Measurements from ENCODE around the gene U2AF1L4.

U2AF1L4 gene

GRCh38 chr19:35757749-35758608 lies 12.8 kb upstream of the U2AF1L4 start, which contains the start of gene PROSER3:
Gene PROSER3 (plus strand): TSS chr19:35758176. CDS start chr19:35758216, 40 bp downstream.
- peak; percentile 95 to 97 for DNase-seq (ENCODE audit: low read depth in 1 of 2, low spot score in 1 of 2)

GRCh38 chr19:35757231-35757748 lies 12.1 kb upstream of the U2AF1L4 start:
- no peak for DNase-seq (ENCODE audit: low read depth in 1 of 2, low spot score in 1 of 2)

GRCh38 chr19:35756377-35757230 lies 11.4 kb upstream of the U2AF1L4 start, which contains the start of gene HSPB6:
Gene HSPB6 (minus strand): TSS chr19:35757029. CDS start chr19:35757008, 21 bp downstream.
- no peak for DNase-seq (ENCODE audit: low read depth in 1 of 2, low spot score in 1 of 2)

- DNase-seq (ENCODE audit: low read depth in 1 of 2, low spot score in 1 of 2) = peak in 1 of 2 donors; percentile 50
These were observed 10.5 kb upstream of the U2AF1L4 start for GRCh38 chr19:35755550-35756376.

GRCh38 chr19:35755131-35755549 lies 9.9 kb upstream of the U2AF1L4 start:
- no peak for DNase-seq (ENCODE audit: low read depth in 1 of 2, low spot score in 1 of 2)

GRCh38 chr19:35754370-35755130 lies 9.3 kb upstream of the U2AF1L4 start:
- no peak for DNase-seq (ENCODE audit: low read depth in 1 of 2, low spot score in 1 of 2)

GRCh38 chr19:35753634-35754369 lies 8.6 kb upstream of the U2AF1L4 start:
- DNase-seq (ENCODE audit: low read depth in 1 of 2, low spot score in 1 of 2) = no peak

- no peak for DNase-seq (ENCODE audit: low read depth in 1 of 2, low spot score in 1 of 2)
These were observed 7.6 kb upstream of the U2AF1L4 start for GRCh38 chr19:35752746-35753350.

- no peak for DNase-seq (ENCODE audit: low read depth in 1 of 2, low spot score in 1 of 2)
These were observed 6.9 kb upstream of the U2AF1L4 start for GRCh38 chr19:35751839-35752745.

- no peak for DNase-seq (ENCODE audit: low read depth in 1 of 2, low spot score in 1 of 2)
These were observed 4.9 kb upstream of the U2AF1L4 start for GRCh38 chr19:35750167-35750566.

- DNase-seq (ENCODE audit: low read depth in 1 of 2, low spot score in 1 of 2) = peak; percentile 96 to 98
These were observed 3.1 kb upstream of the U2AF1L4 start, which contains the start of gene LIN37 for GRCh38 chr19:35748106-35749020. Gene LIN37 (plus strand): TSS chr19:35748576. CDS start chr19:35748725, 149 bp downstream.

GRCh38 chr19:35746531-35746930 lies 1.3 kb upstream of the U2AF1L4 start:
- DNase-seq (ENCODE audit: low read depth in 1 of 2, low spot score in 1 of 2) = no peak

GRCh38 chr19:35746087-35746462 lies 857 bp upstream of the U2AF1L4 start:
- no peak for DNase-seq (ENCODE audit: low read depth in 1 of 2, low spot score in 1 of 2)

GRCh38 chr19:35744430-35745327 lies 539 bp downstream of the U2AF1L4 start:
- DNase-seq (ENCODE audit: low read depth in 1 of 2, low spot score in 1 of 2) = peak; percentile 82 to 86

- DNase-seq (ENCODE audit: low read depth in 1 of 2, low spot score in 1 of 2) = no peak
These were observed 1.4 kb downstream of the U2AF1L4 start for GRCh38 chr19:35743640-35744429.
